Measurements from ENCODE around the gene KIAA0040.
A peak's percentile ranks its signal among the peaks of the same experiment; 100 is the strongest.

The KIAA0040 gene

DNA sequence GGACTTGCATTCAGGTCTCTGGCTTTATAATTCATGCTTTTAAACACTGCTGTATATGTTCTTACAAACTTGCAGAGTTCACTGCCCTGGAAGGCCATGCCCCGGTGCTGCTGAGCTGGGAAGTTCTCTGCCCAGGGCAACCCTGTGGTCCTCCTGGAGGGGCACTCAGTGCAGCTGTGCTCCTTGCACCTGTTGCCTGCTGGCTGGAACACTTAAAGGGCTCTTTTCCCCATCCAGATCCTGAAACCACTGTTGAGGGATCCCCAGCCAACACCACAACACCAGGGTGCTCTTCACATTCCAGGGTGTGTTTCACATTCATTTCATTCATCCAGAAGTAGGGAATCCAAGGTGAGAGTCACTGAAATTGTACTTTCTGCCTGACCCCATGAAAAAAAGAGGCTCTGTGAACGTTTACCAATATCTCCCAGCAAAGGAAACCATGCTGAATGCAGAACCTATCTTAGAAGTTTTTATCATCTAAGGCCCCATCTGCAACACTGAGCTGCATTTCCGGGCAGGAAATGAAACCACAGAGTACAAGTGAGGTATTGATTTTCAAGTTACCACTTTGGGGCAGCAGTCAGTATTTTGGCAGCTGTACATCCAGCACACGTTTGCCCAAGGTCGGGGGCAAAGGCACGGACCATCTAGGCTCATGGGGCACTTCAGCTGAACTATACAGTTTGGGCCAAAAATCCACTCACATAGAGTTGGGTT lies 16.4 kb upstream of the KIAA0040 start:
- H3K9me3 ChIP-seq (ENCODE audit: insufficient read depth, low read depth, low read length) = no peaks in the 10 kb centered on the region
- peaks cover 16% of the 10 kb centered on the region for H3F3A ChIP-seq (ENCODE audit: low read depth)
- no peaks in the 10 kb centered on the region for H4K20me1 ChIP-seq (ENCODE audit: insufficient read depth, low read length, poor library complexity, severe bottlenecking)
- H3K9ac ChIP-seq (ENCODE audit: low read depth, low read length, poor library complexity, severe bottlenecking) = peak overlapping the region; percentile 70
- H3K4me2 ChIP-seq (ENCODE audit: low read depth, low read length, poor library complexity, severe bottlenecking) = peak overlapping the region; percentile 88
- H3K36me3 ChIP-seq (ENCODE audit: insufficient read depth, low read length) = no peaks in the 10 kb centered on the region
- no peaks in the 10 kb centered on the region for H3K27me3 ChIP-seq (ENCODE audit: insufficient read depth, low read length, poor library complexity, severe bottlenecking)
- H3K9me2 ChIP-seq (replicated peaks; ENCODE audit: low read depth, low read length) = no peaks in the 10 kb centered on the region
- peak overlapping the region; percentile 6; the same call in 1 of the 2 replicates for H2AFZ ChIP-seq (ENCODE audit: low read length)
- TF ChIP-seq, protein P1, sequence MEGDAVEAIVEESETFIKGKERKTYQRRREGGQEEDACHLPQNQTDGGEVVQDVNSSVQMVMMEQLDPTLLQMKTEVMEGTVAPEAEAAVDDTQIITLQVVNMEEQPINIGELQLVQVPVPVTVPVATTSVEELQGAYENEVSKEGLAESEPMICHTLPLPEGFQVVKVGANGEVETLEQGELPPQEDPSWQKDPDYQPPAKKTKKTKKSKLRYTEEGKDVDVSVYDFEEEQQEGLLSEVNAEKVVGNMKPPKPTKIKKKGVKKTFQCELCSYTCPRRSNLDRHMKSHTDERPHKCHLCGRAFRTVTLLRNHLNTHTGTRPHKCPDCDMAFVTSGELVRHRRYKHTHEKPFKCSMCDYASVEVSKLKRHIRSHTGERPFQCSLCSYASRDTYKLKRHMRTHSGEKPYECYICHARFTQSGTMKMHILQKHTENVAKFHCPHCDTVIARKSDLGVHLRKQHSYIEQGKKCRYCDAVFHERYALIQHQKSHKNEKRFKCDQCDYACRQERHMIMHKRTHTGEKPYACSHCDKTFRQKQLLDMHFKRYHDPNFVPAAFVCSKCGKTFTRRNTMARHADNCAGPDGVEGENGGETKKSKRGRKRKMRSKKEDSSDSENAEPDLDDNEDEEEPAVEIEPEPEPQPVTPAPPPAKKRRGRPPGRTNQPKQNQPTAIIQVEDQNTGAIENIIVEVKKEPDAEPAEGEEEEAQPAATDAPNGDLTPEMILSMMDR (conservative IDR thresholded peaks at IDR 0.05; ENCODE audit: low read length) = no peak
- TF ChIP-seq EZH2phosphoT487 (IDR thresholded peaks at IDR 0.05; ENCODE audit: borderline replicate concordance) = no peak
- peaks cover 59% of the 10 kb centered on the region for H3K4me1 ChIP-seq (ENCODE audit: insufficient read depth, low read length, poor library complexity, severe bottlenecking)
- H3K79me2 ChIP-seq (ENCODE audit: insufficient read depth, low read length) = no peaks in the 10 kb centered on the region
- peak overlapping the region; percentile 70 for H3K4me3 ChIP-seq (ENCODE audit: low read length, poor library complexity, severe bottlenecking)

DNA sequence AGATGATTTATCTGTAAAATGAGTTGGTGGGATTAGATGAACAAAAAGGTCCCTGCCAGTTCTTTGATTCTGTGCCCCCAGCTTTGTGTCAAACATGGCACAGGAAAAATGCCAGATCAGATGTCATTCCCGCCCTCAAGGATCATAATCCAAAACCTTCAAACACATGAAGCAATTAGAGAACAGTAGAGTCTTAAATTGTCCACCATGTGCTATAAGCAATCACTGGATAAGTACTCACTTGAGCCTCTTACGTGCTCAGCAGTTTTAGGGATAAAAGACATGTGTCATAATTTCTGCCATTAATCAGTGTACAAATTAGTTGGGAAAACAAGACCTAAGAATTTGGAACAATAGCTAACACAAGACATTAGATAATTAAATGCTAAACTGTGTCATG lies 15.4 kb upstream of the KIAA0040 start:
- H3K79me2 ChIP-seq (ENCODE audit: insufficient read depth, low read length) = no peaks in the 10 kb centered on the region
- H3F3A ChIP-seq (ENCODE audit: low read depth) = peaks cover 16% of the 10 kb centered on the region
- no peaks in the 10 kb centered on the region for H3K27me3 ChIP-seq (ENCODE audit: insufficient read depth, low read length, poor library complexity, severe bottlenecking)
- TF ChIP-seq, protein P1 (conservative IDR thresholded peaks at IDR 0.05; ENCODE audit: low read length) = no peak
- TF ChIP-seq EZH2phosphoT487 (IDR thresholded peaks at IDR 0.05; ENCODE audit: borderline replicate concordance) = no peak
- peak overlapping the region; percentile 88 for H3K4me2 ChIP-seq (ENCODE audit: low read depth, low read length, poor library complexity, severe bottlenecking)
- no peaks in the 10 kb centered on the region for H3K36me3 ChIP-seq (ENCODE audit: insufficient read depth, low read length)
- no peaks in the 10 kb centered on the region for H3K9me3 ChIP-seq (ENCODE audit: insufficient read depth, low read depth, low read length)
- no peaks in the 10 kb centered on the region for H4K20me1 ChIP-seq (ENCODE audit: insufficient read depth, low read length, poor library complexity, severe bottlenecking)
- no peak overlapping the region for H2AFZ ChIP-seq (ENCODE audit: low read length)
- H3K9me2 ChIP-seq (replicated peaks; ENCODE audit: low read depth, low read length) = no peaks in the 10 kb centered on the region
- H3K4me1 ChIP-seq (ENCODE audit: insufficient read depth, low read length, poor library complexity, severe bottlenecking) = peaks cover 59% of the 10 kb centered on the region
- peak overlapping the region; percentile 70 for H3K4me3 ChIP-seq (ENCODE audit: low read length, poor library complexity, severe bottlenecking)
- peak overlapping the region; percentile 70 for H3K9ac ChIP-seq (ENCODE audit: low read depth, low read length, poor library complexity, severe bottlenecking)

DNA sequence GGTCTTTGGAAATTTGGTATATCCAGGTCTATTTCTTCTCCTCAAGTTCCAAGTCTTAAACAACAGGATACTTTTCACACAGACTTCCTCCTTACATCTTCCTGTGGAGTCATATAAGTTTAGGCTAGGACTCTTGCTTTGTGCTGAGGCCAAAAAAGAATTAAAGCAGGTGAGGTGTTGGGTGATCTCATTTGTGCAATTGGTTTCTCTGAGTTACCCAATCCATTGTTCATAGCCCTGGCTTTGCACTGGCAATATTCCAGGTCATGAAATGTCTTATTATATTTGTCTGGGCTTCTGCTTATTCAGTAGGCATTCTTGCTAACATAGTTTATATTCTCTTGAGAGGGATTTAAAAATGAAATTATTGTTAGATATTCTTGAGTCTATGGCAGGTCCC lies 14.1 kb upstream of the KIAA0040 start:
- Histone ChIP-seq H3K9me2 (replicated peaks; ENCODE audit: low read depth, low read length) (no peaks in the 10 kb centered on the region), H3K9me3 (ENCODE audit: insufficient read depth, low read depth, low read length) (no peaks in the 10 kb centered on the region), H3K79me2 (ENCODE audit: insufficient read depth, low read length) (no peaks in the 10 kb centered on the region), H2AFZ (ENCODE audit: low read length) (no peak overlapping the region), H3K4me2 (ENCODE audit: low read depth, low read length, poor library complexity, severe bottlenecking) (no peak overlapping the region), H3F3A (ENCODE audit: low read depth) (peaks cover 16% of the 10 kb centered on the region), H4K20me1 (ENCODE audit: insufficient read depth, low read length, poor library complexity, severe bottlenecking) (no peaks in the 10 kb centered on the region), H3K36me3 (ENCODE audit: insufficient read depth, low read length) (no peaks in the 10 kb centered on the region), H3K9ac (ENCODE audit: low read depth, low read length, poor library complexity, severe bottlenecking) (no peak overlapping the region), H3K4me3 (ENCODE audit: low read length, poor library complexity, severe bottlenecking) (no peak overlapping the region), H3K27me3 (ENCODE audit: insufficient read depth, low read length, poor library complexity, severe bottlenecking) (no peaks in the 10 kb centered on the region), H3K4me1 (ENCODE audit: insufficient read depth, low read length, poor library complexity, severe bottlenecking) (peaks cover 51% of the 10 kb centered on the region)
- TF ChIP-seq EZH2phosphoT487 (IDR thresholded peaks at IDR 0.05; ENCODE audit: borderline replicate concordance) = no peak
- TF ChIP-seq, protein P1 (conservative IDR thresholded peaks at IDR 0.05; ENCODE audit: low read length) = no peak
